ENCODE measurements around the gene SPANXN3. TPM values are rescaled to one million over a fixed set of nuclear protein-coding genes. Genes with fewer than 3 reads are reported as not detected.
"Not testable (repeated sequence)": the region's sequence is repeated elsewhere in the genome, so short reads cannot be mapped to it uniquely, and the experiment has no call there.

Gene SPANXN3, protein sequence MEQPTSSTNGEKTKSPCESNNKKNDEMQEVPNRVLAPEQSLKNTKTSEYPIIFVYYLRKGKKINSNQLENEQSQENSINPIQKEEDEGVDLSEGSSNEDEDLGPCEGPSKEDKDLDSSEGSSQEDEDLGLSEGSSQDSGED
- total RNA-seq = not detected
- polyA plus RNA-seq = not detected

- not testable (repeated sequence) for H3K27ac ChIP-seq (ENCODE audit: insufficient read depth, low read length, poor library complexity, severe bottlenecking); H3K27me3 Mint-ChIP-seq; H3K9me3 ChIP-seq (ENCODE audit: control insufficient read depth in 2 of 2, low read length in 2 of 2); H3K27me3 ChIP-seq (ENCODE audit: control insufficient read depth, insufficient read depth, low read length); H3K4me3 ChIP-seq (ENCODE audit: low read depth, low read length); H3K36me3 Mint-ChIP-seq; H3K4me1 Mint-ChIP-seq; ATAC-seq (ENCODE audit: low read depth in 2 of 2); DNase-seq; H3K4me3 Mint-ChIP-seq; H3K4me1 ChIP-seq (ENCODE audit: control insufficient read depth, insufficient read depth, low read length, poor library complexity, severe bottlenecking); H3K36me3 ChIP-seq (ENCODE audit: control insufficient read depth, insufficient read depth, low read length)
- Mint-ChIP-seq H3K27ac (peak within 1 kb of the TSS in 1 of 3 donors; percentile 39), H3K9me3 (peaks cover 2 to 24% (median 4%) of the 10 kb centered on the region in 7 donors)
Measured at GRCh38 chrX:143517375-143517774, at the start of gene SPANXN3. Gene SPANXN3 (minus strand): TSS chrX:143517475. CDS start chrX:143517391, 84 bp downstream.

DNA sequence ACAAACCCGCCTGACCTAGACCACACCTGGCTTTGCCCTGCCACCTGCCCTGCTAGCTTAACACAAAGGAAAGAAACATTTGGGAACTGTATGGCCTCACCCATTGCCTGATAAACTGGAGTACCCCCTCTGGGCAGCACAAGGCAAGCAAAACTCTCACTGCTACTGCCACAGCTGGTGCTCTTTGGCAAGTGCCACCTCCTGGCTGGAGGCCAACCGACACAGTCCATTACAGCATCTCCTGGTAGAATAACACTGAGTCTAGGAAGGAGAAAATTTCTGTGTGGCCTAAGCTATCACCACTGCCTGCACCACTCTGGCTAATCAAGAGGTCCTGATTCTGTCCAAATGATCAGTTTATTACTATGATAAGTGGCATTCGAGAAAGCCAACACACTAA is 18.9 kb upstream of the SPANXN3 start:
- Mint-ChIP-seq H3K4me3 (no peak overlapping the region), H3K27me3 (no peaks in the 10 kb centered on the region), H3K36me3 (no peaks in the 10 kb centered on the region), H3K27ac (no peak overlapping the region), H3K4me1 (no peaks in the 10 kb centered on the region), H3K9me3 (peaks cover 0 to 3% (median 2%) of the 10 kb centered on the region in 7 donors)
- no peaks in the 10 kb centered on the region for H3K27me3 ChIP-seq (ENCODE audit: control insufficient read depth, insufficient read depth, low read length)
- H3K4me1 ChIP-seq (ENCODE audit: control insufficient read depth, insufficient read depth, low read length, poor library complexity, severe bottlenecking) = no peaks in the 10 kb centered on the region
- no peaks in the 10 kb centered on the region for H3K36me3 ChIP-seq (ENCODE audit: control insufficient read depth, insufficient read depth, low read length)
- ATAC-seq (ENCODE audit: low read depth in 2 of 2) (no peak), DNase-seq (no peak)
- no peaks in the 10 kb centered on the region for H3K9me3 ChIP-seq (ENCODE audit: control insufficient read depth in 2 of 2, low read length in 2 of 2)
- H3K27ac ChIP-seq (ENCODE audit: insufficient read depth, low read length, poor library complexity, severe bottlenecking) = no peak overlapping the region
- no peak overlapping the region for H3K4me3 ChIP-seq (ENCODE audit: low read depth, low read length)

- not testable (repeated sequence) for H3K4me1 ChIP-seq (ENCODE audit: control insufficient read depth, insufficient read depth, low read length, poor library complexity, severe bottlenecking); H3K9me3 ChIP-seq (ENCODE audit: control insufficient read depth in 2 of 2, low read length in 2 of 2); H3K4me3 Mint-ChIP-seq; H3K9me3 Mint-ChIP-seq; H3K27me3 Mint-ChIP-seq; H3K27ac Mint-ChIP-seq; H3K36me3 Mint-ChIP-seq; ATAC-seq (ENCODE audit: low read depth in 2 of 2); H3K27me3 ChIP-seq (ENCODE audit: control insufficient read depth, insufficient read depth, low read length); H3K27ac ChIP-seq (ENCODE audit: insufficient read depth, low read length, poor library complexity, severe bottlenecking); H3K36me3 ChIP-seq (ENCODE audit: control insufficient read depth, insufficient read depth, low read length); H3K4me3 ChIP-seq (ENCODE audit: low read depth, low read length); H3K4me1 Mint-ChIP-seq; DNase-seq
Measured at GRCh38 chrX:143502196-143502595, 15.1 kb downstream of the SPANXN3 start.

DNA sequence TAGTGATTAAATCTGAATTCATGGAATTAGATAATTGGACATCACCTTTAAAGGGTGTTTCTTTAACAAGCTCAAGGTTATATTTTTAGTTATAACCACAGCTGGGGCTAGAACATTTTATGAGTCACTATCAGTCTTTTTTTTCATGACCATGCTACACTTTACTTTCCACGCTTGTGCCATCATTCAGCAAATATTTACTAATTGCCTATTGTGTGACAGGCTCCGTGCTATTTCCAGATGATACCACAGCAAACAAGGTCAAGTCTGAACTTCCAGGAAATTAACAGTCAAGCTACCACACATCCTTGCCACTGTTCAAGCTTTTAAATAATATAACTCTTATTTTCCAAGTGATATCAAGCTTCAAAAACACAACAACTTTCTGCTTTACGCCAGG is 16.5 kb downstream of the SPANXN3 start:
- Histone ChIP-seq H3K4me1 (ENCODE audit: control insufficient read depth, insufficient read depth, low read length, poor library complexity, severe bottlenecking) (no peaks in the 10 kb centered on the region), H3K4me3 (ENCODE audit: low read depth, low read length) (no peak overlapping the region), H3K9me3 (ENCODE audit: control insufficient read depth in 2 of 2, low read length in 2 of 2) (peaks cover 0 to 5% of the 10 kb centered on the region in 2 experiments), H3K36me3 (ENCODE audit: control insufficient read depth, insufficient read depth, low read length) (no peaks in the 10 kb centered on the region), H3K27ac (ENCODE audit: insufficient read depth, low read length, poor library complexity, severe bottlenecking) (no peak overlapping the region), H3K27me3 (ENCODE audit: control insufficient read depth, insufficient read depth, low read length) (no peaks in the 10 kb centered on the region)
- no peaks in the 10 kb centered on the region for H3K4me1 Mint-ChIP-seq
- DNase-seq (no peak), ATAC-seq (ENCODE audit: low read depth in 2 of 2) (no peak)
- H3K36me3 Mint-ChIP-seq = no peaks in the 10 kb centered on the region
- H3K4me3 Mint-ChIP-seq = no peak overlapping the region
- no peak overlapping the region for H3K27ac Mint-ChIP-seq
- H3K9me3 Mint-ChIP-seq = peaks cover 0 to 10% (median 3%) of the 10 kb centered on the region in 7 donors
- no peaks in the 10 kb centered on the region for H3K27me3 Mint-ChIP-seq

- Histone ChIP-seq H3K27me3 (ENCODE audit: control insufficient read depth, insufficient read depth, low read length) (no peaks in the 10 kb centered on the region), H3K4me3 (ENCODE audit: low read depth, low read length) (no peak overlapping the region), H3K4me1 (ENCODE audit: control insufficient read depth, insufficient read depth, low read length, poor library complexity, severe bottlenecking) (no peaks in the 10 kb centered on the region), H3K27ac (ENCODE audit: insufficient read depth, low read length, poor library complexity, severe bottlenecking) (no peak overlapping the region), H3K36me3 (ENCODE audit: control insufficient read depth, insufficient read depth, low read length) (no peaks in the 10 kb centered on the region), H3K9me3 (ENCODE audit: control insufficient read depth in 2 of 2, low read length in 2 of 2) (no peaks in the 10 kb centered on the region)
- H3K27ac Mint-ChIP-seq = no peak overlapping the region
- H3K9me3 Mint-ChIP-seq = peaks cover 0 to 8% (median 0%) of the 10 kb centered on the region in 7 donors
- H3K4me3 Mint-ChIP-seq = no peak overlapping the region
- H3K4me1 Mint-ChIP-seq = no peaks in the 10 kb centered on the region
- ATAC-seq (ENCODE audit: low read depth in 2 of 2) = no peak
- no peak for DNase-seq
- H3K36me3 Mint-ChIP-seq = no peaks in the 10 kb centered on the region
- no peaks in the 10 kb centered on the region for H3K27me3 Mint-ChIP-seq
Measured at GRCh38 chrX:143486105-143486504, 31.2 kb downstream of the SPANXN3 start.

DNA sequence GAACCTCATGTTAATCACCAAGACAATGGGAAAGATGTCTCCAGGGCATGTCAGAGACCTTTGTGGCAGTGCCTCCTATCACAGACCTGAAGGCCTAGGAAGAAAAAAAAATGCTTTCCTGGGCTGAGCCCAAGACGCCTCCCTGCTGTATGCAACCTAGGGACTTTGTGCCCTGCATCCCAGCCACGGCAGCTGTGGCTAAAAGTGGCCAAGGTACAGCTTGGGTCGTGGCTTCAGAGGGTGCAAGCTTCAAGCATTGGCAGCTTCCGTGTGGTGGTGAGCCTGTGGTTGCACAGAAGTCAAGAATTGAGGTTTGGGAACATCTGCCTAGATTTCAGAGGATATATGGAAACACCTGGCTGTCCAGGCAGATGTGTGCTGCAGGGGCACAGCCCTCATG is 40.5 kb downstream of the SPANXN3 start:
- DNase-seq (no peak), ATAC-seq (ENCODE audit: low read depth in 2 of 2) (no peak)
- Histone ChIP-seq H3K27ac (ENCODE audit: insufficient read depth, low read length, poor library complexity, severe bottlenecking) (no peak overlapping the region), H3K4me1 (ENCODE audit: control insufficient read depth, insufficient read depth, low read length, poor library complexity, severe bottlenecking) (no peaks in the 10 kb centered on the region), H3K27me3 (ENCODE audit: control insufficient read depth, insufficient read depth, low read length) (no peaks in the 10 kb centered on the region), H3K9me3 (ENCODE audit: control insufficient read depth in 2 of 2, low read length in 2 of 2) (peaks cover 0 to 2% of the 10 kb centered on the region in 2 experiments), H3K4me3 (ENCODE audit: low read depth, low read length) (no peak overlapping the region), H3K36me3 (ENCODE audit: control insufficient read depth, insufficient read depth, low read length) (no peaks in the 10 kb centered on the region)
- Mint-ChIP-seq H3K27ac (no peak overlapping the region), H3K36me3 (no peaks in the 10 kb centered on the region), H3K27me3 (no peaks in the 10 kb centered on the region), H3K4me1 (no peaks in the 10 kb centered on the region), H3K9me3 (peaks cover 0 to 8% (median 2%) of the 10 kb centered on the region in 7 donors), H3K4me3 (no peak overlapping the region)

GRCh38 chrX:143472347-143472938 is 44.8 kb downstream of the SPANXN3 start:
- no peaks in the 10 kb centered on the region for H3K27me3 ChIP-seq (ENCODE audit: control insufficient read depth, insufficient read depth, low read length)
- no peaks in the 10 kb centered on the region for H3K36me3 ChIP-seq (ENCODE audit: control insufficient read depth, insufficient read depth, low read length)
- H3K4me1 Mint-ChIP-seq = no peaks in the 10 kb centered on the region
- no peaks in the 10 kb centered on the region for H3K4me1 ChIP-seq (ENCODE audit: control insufficient read depth, insufficient read depth, low read length, poor library complexity, severe bottlenecking)
- no peak overlapping the region for H3K4me3 Mint-ChIP-seq
- H3K9me3 Mint-ChIP-seq = peaks cover 0 to 10% (median 2%) of the 10 kb centered on the region in 7 donors
- ATAC-seq (ENCODE audit: low read depth in 2 of 2) (no peak), DNase-seq (no peak)
- no peaks in the 10 kb centered on the region for H3K27me3 Mint-ChIP-seq
- no peak overlapping the region for H3K27ac Mint-ChIP-seq
- no peaks in the 10 kb centered on the region for H3K36me3 Mint-ChIP-seq
- H3K4me3 ChIP-seq (ENCODE audit: low read depth, low read length) = no peak overlapping the region
- no peak overlapping the region for H3K27ac ChIP-seq (ENCODE audit: insufficient read depth, low read length, poor library complexity, severe bottlenecking)
- peaks cover 0 to 2% of the 10 kb centered on the region in 2 experiments for H3K9me3 ChIP-seq (ENCODE audit: control insufficient read depth in 2 of 2, low read length in 2 of 2)

- no peaks in the 10 kb centered on the region for H3K36me3 Mint-ChIP-seq
- H3K4me3 Mint-ChIP-seq = no peak overlapping the region
- no peaks in the 10 kb centered on the region for H3K4me1 Mint-ChIP-seq
- H3K27ac ChIP-seq (ENCODE audit: insufficient read depth, low read length, poor library complexity, severe bottlenecking) = no peak overlapping the region
- no peak overlapping the region for H3K4me3 ChIP-seq (ENCODE audit: low read depth, low read length)
- H3K27ac Mint-ChIP-seq = no peak overlapping the region
- ATAC-seq (ENCODE audit: low read depth in 2 of 2) (no peak), DNase-seq (no peak)
- H3K27me3 Mint-ChIP-seq = no peaks in the 10 kb centered on the region
- peaks cover 0 to 7% (median 2%) of the 10 kb centered on the region in 7 donors for H3K9me3 Mint-ChIP-seq
- H3K36me3 ChIP-seq (ENCODE audit: control insufficient read depth, insufficient read depth, low read length) = no peaks in the 10 kb centered on the region
- no peaks in the 10 kb centered on the region for H3K4me1 ChIP-seq (ENCODE audit: control insufficient read depth, insufficient read depth, low read length, poor library complexity, severe bottlenecking)
- H3K27me3 ChIP-seq (ENCODE audit: control insufficient read depth, insufficient read depth, low read length) = no peaks in the 10 kb centered on the region
- H3K9me3 ChIP-seq (ENCODE audit: control insufficient read depth in 2 of 2, low read length in 2 of 2) = no peaks in the 10 kb centered on the region
Measured at GRCh38 chrX:143466130-143466529, 51.1 kb downstream of the SPANXN3 start.

Measured in CD4-positive, CD25-positive, alpha-beta regulatory T cell (primary cell).